ENCODE results near the gene KIF27.

The KIF27 gene

DNA sequence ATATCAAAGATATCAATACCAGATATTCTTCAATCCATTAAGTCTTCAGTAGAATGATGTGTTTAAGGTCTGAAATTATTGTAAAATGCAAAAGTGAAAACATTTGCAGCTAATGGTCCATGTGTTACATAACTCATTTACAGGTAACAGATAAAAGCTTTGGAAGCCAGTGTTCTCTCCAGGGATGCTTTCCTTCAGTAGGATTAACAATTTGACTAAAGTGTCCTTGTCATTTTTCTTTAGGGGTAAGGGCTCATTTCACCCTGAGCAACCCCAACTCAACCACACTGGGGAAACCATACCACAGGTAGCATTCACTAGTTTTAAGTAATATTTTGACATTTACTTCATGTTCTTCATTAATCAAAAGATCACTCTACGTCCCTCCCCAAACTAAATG, 45.8 kb upstream of the KIF27 start:
- Histone ChIP-seq H3K9me3 (ENCODE audit: low read length) (no peaks in the 10 kb centered on the region), H3K9ac (ENCODE audit: low read length) (no peak overlapping the region), H3K4me2 (ENCODE audit: low read length) (no peak overlapping the region), H3K79me2 (ENCODE audit: insufficient read depth, low read length) (no peaks in the 10 kb centered on the region), H2AFZ (ENCODE audit: low read length) (no peak overlapping the region), H3K27me3 (ENCODE audit: insufficient read depth, low read length) (no peaks in the 10 kb centered on the region), H3F3A (ENCODE audit: insufficient read depth, low read length) (peaks cover 35% of the 10 kb centered on the region), H4K20me1 (ENCODE audit: insufficient read depth, low read length) (peaks cover 3% of the 10 kb centered on the region; the same call in 1 of the 2 replicates), H3K4me1 (ENCODE audit: insufficient read depth, low read length, severe bottlenecking) (no peaks in the 10 kb centered on the region), H3K36me3 (ENCODE audit: insufficient read depth, low read length) (peaks cover 60% of the 10 kb centered on the region), H3K9me2 (ENCODE audit: low read depth, low read length) (no peaks in the 10 kb centered on the region), H3K4me3 (ENCODE audit: low read depth, low read length, poor library complexity, severe bottlenecking) (no peak overlapping the region), H3K27ac (ENCODE audit: low read depth, low read length, poor library complexity, severe bottlenecking) (no peak overlapping the region)
- TF ChIP-seq CTCF (IDR thresholded peaks at IDR 0.05; ENCODE audit: low read length) (no peak), EZH2 (IDR thresholded peaks at IDR 0.05; ENCODE audit: borderline replicate concordance, low read length) (no peak)

GRCh38 chr9:83966209-83966582, 45.0 kb upstream of the KIF27 start:
- H3K9me2 ChIP-seq (ENCODE audit: low read depth, low read length), result no peaks in the 10 kb centered on the region
- H3K4me3 ChIP-seq (ENCODE audit: low read depth, low read length, poor library complexity, severe bottlenecking), result no peak overlapping the region
- peaks cover 3% of the 10 kb centered on the region; the same call in 1 of the 2 replicates for H4K20me1 ChIP-seq (ENCODE audit: insufficient read depth, low read length)
- no peak overlapping the region for H3K4me2 ChIP-seq (ENCODE audit: low read length)
- H3K27ac ChIP-seq (ENCODE audit: low read depth, low read length, poor library complexity, severe bottlenecking), result peak overlapping the region; percentile 31
- no peak overlapping the region for H2AFZ ChIP-seq (ENCODE audit: low read length)
- H3K9ac ChIP-seq (ENCODE audit: low read length), result no peak overlapping the region
- no peaks in the 10 kb centered on the region for H3K4me1 ChIP-seq (ENCODE audit: insufficient read depth, low read length, severe bottlenecking)
- H3F3A ChIP-seq (ENCODE audit: insufficient read depth, low read length), result peaks cover 35% of the 10 kb centered on the region
- no peaks in the 10 kb centered on the region for H3K9me3 ChIP-seq (ENCODE audit: low read length)
- no peaks in the 10 kb centered on the region for H3K27me3 ChIP-seq (ENCODE audit: insufficient read depth, low read length)
- peaks cover 52% of the 10 kb centered on the region for H3K36me3 ChIP-seq (ENCODE audit: insufficient read depth, low read length)
- TF ChIP-seq EZH2 (IDR thresholded peaks at IDR 0.05; ENCODE audit: borderline replicate concordance, low read length) (no peak), CTCF (IDR thresholded peaks at IDR 0.05; ENCODE audit: low read length) (no peak)
- H3K79me2 ChIP-seq (ENCODE audit: insufficient read depth, low read length), result no peaks in the 10 kb centered on the region

DNA sequence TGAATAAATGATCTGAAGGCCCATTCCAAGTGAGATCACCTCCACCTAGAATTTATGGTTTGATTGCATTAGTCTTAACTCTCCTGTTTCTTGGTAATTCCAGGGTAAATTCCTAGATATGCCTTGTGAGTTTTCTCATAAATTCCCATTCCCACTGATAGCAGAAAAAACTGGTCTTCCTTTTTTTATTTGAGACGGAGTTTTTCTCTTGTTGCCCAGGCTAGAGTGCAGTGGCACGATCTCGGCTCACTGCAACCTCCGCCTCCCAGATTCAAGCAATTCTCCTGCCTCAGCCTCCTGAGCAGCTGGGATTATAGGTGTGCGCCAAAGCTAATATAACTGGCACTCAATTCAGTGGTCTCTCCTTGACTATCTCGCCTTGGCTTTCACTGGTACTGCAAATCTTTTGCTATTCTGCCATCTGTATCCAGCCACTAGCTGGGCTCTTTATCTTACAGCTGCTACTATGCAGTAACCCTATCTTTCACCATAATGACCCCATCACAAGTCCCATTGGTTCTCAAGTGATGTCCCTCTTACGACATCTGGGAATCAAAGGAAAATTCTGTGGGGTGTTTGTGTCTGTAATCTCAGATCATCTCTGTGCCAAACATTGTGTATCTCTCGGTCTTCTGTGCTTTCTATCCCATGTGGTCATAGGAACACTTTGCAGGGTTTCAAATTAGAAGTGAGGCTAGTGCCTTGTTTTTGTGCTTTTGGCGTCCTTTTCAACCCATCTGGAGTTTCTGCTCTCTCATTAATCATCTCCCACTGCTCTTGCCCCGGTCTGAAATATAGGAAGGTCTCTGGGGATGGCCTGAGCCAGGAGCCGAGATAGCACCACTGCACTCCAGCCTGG, 44.3 kb upstream of the KIF27 start:
- H3K9me2 ChIP-seq (ENCODE audit: low read depth, low read length), result no peaks in the 10 kb centered on the region
- TF ChIP-seq EZH2 (IDR thresholded peaks at IDR 0.05; ENCODE audit: borderline replicate concordance, low read length) (no peak), CTCF (IDR thresholded peaks at IDR 0.05; ENCODE audit: low read length) (no peak)
- H4K20me1 ChIP-seq (ENCODE audit: insufficient read depth, low read length), result peaks cover 3% of the 10 kb centered on the region; the same call in 1 of the 2 replicates
- H3K4me1 ChIP-seq (ENCODE audit: insufficient read depth, low read length, severe bottlenecking), result no peaks in the 10 kb centered on the region
- H3K36me3 ChIP-seq (ENCODE audit: insufficient read depth, low read length), result peaks cover 46% of the 10 kb centered on the region
- H3K4me2 ChIP-seq (ENCODE audit: low read length), result no peak overlapping the region
- H3K27me3 ChIP-seq (ENCODE audit: insufficient read depth, low read length), result no peaks in the 10 kb centered on the region
- H3K4me3 ChIP-seq (ENCODE audit: low read depth, low read length, poor library complexity, severe bottlenecking), result no peak overlapping the region
- no peaks in the 10 kb centered on the region for H3K79me2 ChIP-seq (ENCODE audit: insufficient read depth, low read length)
- H3K9me3 ChIP-seq (ENCODE audit: low read length), result no peaks in the 10 kb centered on the region
- peaks cover 31% of the 10 kb centered on the region for H3F3A ChIP-seq (ENCODE audit: insufficient read depth, low read length)
- no peak overlapping the region for H3K9ac ChIP-seq (ENCODE audit: low read length)
- no peak overlapping the region for H2AFZ ChIP-seq (ENCODE audit: low read length)
- H3K27ac ChIP-seq (ENCODE audit: low read depth, low read length, poor library complexity, severe bottlenecking), result peak overlapping the region; percentile 31

Measured in OCI-LY1 (cell line).